ENCODE results near the gene DENND5A. TPM values are rescaled to one million over a fixed set of nuclear protein-coding genes. Genes with fewer than 3 reads are reported as not detected.
"Not testable (repeated sequence)": the region's sequence is repeated elsewhere in the genome, so short reads cannot be mapped to it uniquely, and the experiment has no call there.

Gene DENND5A
- total and polyA plus RNA-seq, 10 donors: 20.8 to 157 (median 110) TPM

GRCh38 chr11:9104580-9104979 is 160.6 kb downstream of the DENND5A start:
- Histone ChIP-seq H3K36me3 (no peaks in the 10 kb centered on the region), H3K27me3 (replicated peaks in 1 of 7) (no peaks in the 10 kb centered on the region), H3K9me3 (no peaks in the 10 kb centered on the region), H3K4me3 (no peak overlapping the region), H3K27ac (no peak overlapping the region), H3K4me1 (no peaks in the 10 kb centered on the region)
- WGBS, 5 donors: 91 to 99% (median 95%) methylated on average over 7 of the region's 7 CpGs
- intact Hi-C loops (cut with DNase I; ENCODE audit: low total_unique reads): no loop called here
- DNase-seq: no peak
- TF ChIP-seq, protein P1, sequence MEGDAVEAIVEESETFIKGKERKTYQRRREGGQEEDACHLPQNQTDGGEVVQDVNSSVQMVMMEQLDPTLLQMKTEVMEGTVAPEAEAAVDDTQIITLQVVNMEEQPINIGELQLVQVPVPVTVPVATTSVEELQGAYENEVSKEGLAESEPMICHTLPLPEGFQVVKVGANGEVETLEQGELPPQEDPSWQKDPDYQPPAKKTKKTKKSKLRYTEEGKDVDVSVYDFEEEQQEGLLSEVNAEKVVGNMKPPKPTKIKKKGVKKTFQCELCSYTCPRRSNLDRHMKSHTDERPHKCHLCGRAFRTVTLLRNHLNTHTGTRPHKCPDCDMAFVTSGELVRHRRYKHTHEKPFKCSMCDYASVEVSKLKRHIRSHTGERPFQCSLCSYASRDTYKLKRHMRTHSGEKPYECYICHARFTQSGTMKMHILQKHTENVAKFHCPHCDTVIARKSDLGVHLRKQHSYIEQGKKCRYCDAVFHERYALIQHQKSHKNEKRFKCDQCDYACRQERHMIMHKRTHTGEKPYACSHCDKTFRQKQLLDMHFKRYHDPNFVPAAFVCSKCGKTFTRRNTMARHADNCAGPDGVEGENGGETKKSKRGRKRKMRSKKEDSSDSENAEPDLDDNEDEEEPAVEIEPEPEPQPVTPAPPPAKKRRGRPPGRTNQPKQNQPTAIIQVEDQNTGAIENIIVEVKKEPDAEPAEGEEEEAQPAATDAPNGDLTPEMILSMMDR (IDR thresholded peaks at IDR 0.05 in 8 of 11, conservative IDR thresholded peaks at IDR 0.05 in 3 of 11): no peak
- TF ChIP-seq POLR2A (IDR thresholded peaks at IDR 0.05) (no peak), POLR2AphosphoS5 (IDR thresholded peaks at IDR 0.05) (no peak)

GRCh38 chr11:9103542-9104276 is 161.4 kb downstream of the DENND5A start:
- no peak overlapping the region for H3K4me3 ChIP-seq
- no peaks in the 10 kb centered on the region for H3K27me3 ChIP-seq (replicated peaks in 1 of 7)
- WGBS, 5 donors: 93 to 98% (median 96%) methylated on average over 7 of the region's 7 CpGs
- no peak for TF ChIP-seq POLR2A (IDR thresholded peaks at IDR 0.05)
- no peak for TF ChIP-seq POLR2AphosphoS5 (IDR thresholded peaks at IDR 0.05)
- TF ChIP-seq, protein P1 (IDR thresholded peaks at IDR 0.05 in 8 of 11, conservative IDR thresholded peaks at IDR 0.05 in 3 of 11): no peak
- no peak overlapping the region for H3K27ac ChIP-seq
- intact Hi-C loops (cut with DNase I; ENCODE audit: low total_unique reads): no loop called here
- H3K4me1 ChIP-seq: no peaks in the 10 kb centered on the region
- no peak for DNase-seq
- no peaks in the 10 kb centered on the region for H3K36me3 ChIP-seq
- H3K9me3 ChIP-seq: no peaks in the 10 kb centered on the region

GRCh38 chr11:9099617-9100016 is 165.5 kb downstream of the DENND5A start:
- intact Hi-C loops (cut with DNase I; ENCODE audit: low total_unique reads): no loop called here
- Histone ChIP-seq H3K27me3 (replicated peaks in 1 of 7) (peaks cover 0 to 11% (median 0%) of the 10 kb centered on the region in 7 donors), H3K36me3 (no peaks in the 10 kb centered on the region), H3K4me1 (no peaks in the 10 kb centered on the region), H3K4me3 (no peak overlapping the region), H3K9me3 (no peaks in the 10 kb centered on the region), H3K27ac (no peak overlapping the region)
- TF ChIP-seq POLR2A (IDR thresholded peaks at IDR 0.05): no peak
- TF ChIP-seq, protein P1 (IDR thresholded peaks at IDR 0.05 in 8 of 11, conservative IDR thresholded peaks at IDR 0.05 in 3 of 11): no peak
- no peak for TF ChIP-seq POLR2AphosphoS5 (IDR thresholded peaks at IDR 0.05)
- DNase-seq: no peak
- WGBS, 5 donors: 57 to 83% (median 72%) methylated on average over 4 of the region's 4 CpGs

- H3K4me1 ChIP-seq; H3K36me3 ChIP-seq; H3K4me3 ChIP-seq; intact Hi-C loops (cut with DNase I; ENCODE audit: low total_unique reads); DNase-seq; H3K9me3 ChIP-seq; H3K27ac ChIP-seq: not testable (repeated sequence)
- peaks cover 0 to 21% (median 0%) of the 10 kb centered on the region in 7 donors for H3K27me3 ChIP-seq (replicated peaks in 1 of 7)
- 60 to 97% (median 77%) methylated on average over 2 of the region's 2 CpGs for WGBS, 5 donors
Observed at GRCh38 chr11:9098455-9098854, 166.7 kb downstream of the DENND5A start.

DNA sequence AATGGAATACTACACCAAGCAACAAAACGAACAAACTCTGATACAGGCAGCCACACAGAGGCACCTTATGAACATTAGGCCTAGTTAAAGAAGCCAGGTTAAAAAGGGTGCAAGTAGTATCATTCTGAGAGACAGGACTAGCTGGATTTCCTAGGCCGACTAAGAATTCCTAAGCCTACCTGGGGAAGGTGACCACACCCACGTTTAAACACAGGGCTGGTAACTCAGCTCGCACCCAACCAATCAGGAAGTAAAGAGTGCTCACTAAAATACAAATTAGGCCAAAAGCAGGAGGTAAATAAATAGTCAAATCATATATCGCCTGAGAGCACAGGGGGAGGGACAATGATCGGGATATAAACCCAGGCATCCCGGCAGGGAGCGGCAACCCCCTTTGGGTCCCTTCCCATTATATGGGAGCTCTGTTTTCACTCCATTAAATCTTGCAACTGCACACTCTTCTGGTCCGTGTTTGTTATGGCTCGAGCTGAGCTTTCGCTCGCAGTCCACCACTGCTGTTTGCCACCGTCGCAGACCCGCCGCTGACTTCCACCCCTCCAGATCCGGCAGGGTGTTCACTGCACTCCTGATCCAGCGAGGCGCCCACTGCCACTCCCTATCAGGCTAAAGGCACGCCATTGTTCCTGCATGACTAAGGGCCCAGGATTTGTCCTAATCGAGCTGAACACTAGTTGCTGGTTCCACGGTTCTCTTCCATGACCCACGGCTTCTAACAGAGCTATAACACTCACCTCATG is 167.8 kb downstream of the DENND5A start:
- 89 to 93% (median 91%) methylated on average over 22 to 23 of the region's 23 CpGs for WGBS, 5 donors
- intact Hi-C loops (cut with DNase I; ENCODE audit: low total_unique reads); H3K27ac ChIP-seq; H3K4me1 ChIP-seq; DNase-seq; H3K4me3 ChIP-seq; H3K36me3 ChIP-seq; H3K9me3 ChIP-seq: not testable (repeated sequence)
- peaks cover 0 to 32% (median 6%) of the 10 kb centered on the region in 7 donors for H3K27me3 ChIP-seq (replicated peaks in 1 of 7)
